Measurements from ENCODE around the gene SLC51A. TPM values are rescaled to one million over a fixed set of nuclear protein-coding genes. Genes with fewer than 3 reads are reported as not detected.
"Not testable (repeated sequence)": the region's sequence is repeated elsewhere in the genome, so short reads cannot be mapped to it uniquely, and the experiment has no call there.

SLC51A gene
- total RNA-seq, result not detected

DNA sequence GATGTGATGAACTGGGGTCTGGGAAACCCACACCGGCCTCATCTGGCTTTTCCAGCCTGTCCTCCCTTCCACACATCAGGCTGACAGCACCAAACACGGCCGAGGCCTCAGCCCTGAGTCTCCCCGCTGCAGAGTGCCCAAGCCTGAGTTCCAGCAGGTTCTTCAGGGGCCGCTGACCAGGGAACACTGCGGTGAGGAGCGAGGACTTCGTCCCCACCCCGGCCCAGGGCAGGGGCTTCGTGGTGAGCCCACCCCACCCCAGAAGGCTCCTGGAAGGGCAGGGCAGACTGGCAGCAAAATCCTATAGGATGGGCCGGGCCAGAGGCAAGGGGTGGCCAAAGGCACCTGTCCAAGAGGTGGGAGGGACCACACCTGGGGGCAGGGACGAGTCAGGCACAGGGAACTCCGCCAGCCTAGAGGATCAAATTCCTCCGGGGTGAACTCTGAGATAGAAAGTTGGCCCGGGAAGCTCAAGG lies at the start of gene SLC51A:
Gene SLC51A (plus strand): TSS at position 446 of the 476 bp plus-strand sequence. CDS start 179 bp downstream, outside the sequence.
- H3K27ac ChIP-seq, result no peak within 1 kb of the TSS
- H3K36me3 ChIP-seq, result no peaks in the 10 kb centered on the region
- H3K9me3 ChIP-seq, result no peaks in the 10 kb centered on the region
- H3K27me3 ChIP-seq, result no peaks in the 10 kb centered on the region
- intact Hi-C loops (cut with DNase I), result no loop called here
- H3K4me3 ChIP-seq, result no peak within 1 kb of the TSS
- H3K4me1 ChIP-seq, result no peaks in the 10 kb centered on the region
- TF ChIP-seq, protein P1, sequence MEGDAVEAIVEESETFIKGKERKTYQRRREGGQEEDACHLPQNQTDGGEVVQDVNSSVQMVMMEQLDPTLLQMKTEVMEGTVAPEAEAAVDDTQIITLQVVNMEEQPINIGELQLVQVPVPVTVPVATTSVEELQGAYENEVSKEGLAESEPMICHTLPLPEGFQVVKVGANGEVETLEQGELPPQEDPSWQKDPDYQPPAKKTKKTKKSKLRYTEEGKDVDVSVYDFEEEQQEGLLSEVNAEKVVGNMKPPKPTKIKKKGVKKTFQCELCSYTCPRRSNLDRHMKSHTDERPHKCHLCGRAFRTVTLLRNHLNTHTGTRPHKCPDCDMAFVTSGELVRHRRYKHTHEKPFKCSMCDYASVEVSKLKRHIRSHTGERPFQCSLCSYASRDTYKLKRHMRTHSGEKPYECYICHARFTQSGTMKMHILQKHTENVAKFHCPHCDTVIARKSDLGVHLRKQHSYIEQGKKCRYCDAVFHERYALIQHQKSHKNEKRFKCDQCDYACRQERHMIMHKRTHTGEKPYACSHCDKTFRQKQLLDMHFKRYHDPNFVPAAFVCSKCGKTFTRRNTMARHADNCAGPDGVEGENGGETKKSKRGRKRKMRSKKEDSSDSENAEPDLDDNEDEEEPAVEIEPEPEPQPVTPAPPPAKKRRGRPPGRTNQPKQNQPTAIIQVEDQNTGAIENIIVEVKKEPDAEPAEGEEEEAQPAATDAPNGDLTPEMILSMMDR (IDR thresholded peaks at IDR 0.05), result no peak
- no peak for DNase-seq (ENCODE audit: low spot score in 2 of 2)

DNA sequence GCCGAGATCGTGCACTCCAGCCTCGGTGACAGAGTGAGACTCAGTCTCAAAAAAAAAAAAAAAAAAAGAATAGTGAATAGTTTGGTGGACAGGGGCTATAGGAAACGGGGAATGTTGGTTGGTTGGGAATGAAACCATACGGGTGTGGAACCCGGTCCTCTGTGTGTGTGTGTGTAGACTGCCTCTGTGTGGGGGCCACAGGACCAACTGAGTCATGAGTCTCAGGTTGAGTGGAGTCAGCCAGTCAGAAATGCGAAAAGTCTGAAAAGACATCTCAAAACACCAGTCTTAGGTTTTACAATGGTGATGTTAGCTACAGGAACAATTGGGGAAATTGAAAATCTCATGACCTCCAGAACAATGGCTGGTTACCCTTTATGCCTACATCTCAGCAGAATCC lies 49.6 kb upstream of the SLC51A start:
- no peak for DNase-seq (ENCODE audit: low spot score in 2 of 2)
- intact Hi-C loops (cut with DNase I), result no loop called here
- TF ChIP-seq, protein P1 (IDR thresholded peaks at IDR 0.05), result no peak

DNA sequence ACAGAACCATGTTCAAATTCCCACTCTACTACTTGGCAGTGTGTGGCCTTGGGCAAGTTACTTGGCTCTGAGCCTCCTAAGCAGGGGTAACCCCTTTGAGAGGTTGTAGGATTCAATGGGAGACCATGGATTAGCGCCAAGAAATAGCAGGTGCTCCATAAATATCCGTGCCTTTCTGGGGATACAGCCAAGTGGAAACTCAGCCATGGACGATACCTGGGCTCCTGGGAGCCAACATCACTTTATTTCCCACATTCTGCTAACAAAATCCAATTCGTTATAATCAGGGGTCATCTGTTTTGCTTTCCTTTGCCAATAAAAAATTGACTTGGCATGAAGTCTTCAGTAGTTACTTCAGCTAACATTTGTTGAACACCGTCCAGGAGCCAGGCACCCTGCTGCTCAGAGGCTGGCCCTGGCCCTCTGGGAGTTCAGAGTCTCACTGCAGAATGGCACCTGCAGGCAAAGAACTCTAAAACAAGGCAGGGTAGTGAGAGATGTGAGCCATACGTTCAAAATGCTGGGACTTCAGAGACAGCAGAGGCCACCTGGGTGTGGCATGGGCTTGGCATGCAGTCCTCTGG lies 47.4 kb upstream of the SLC51A start:
- H3K9me3 ChIP-seq, result no peaks in the 10 kb centered on the region
- intact Hi-C loops (cut with DNase I), result no loop called here
- no peaks in the 10 kb centered on the region for H3K4me1 ChIP-seq
- H3K4me3 ChIP-seq, result no peak overlapping the region
- no peaks in the 10 kb centered on the region for H3K27me3 ChIP-seq
- H3K36me3 ChIP-seq, result no peaks in the 10 kb centered on the region
- TF ChIP-seq, protein P1 (IDR thresholded peaks at IDR 0.05), result no peak
- no peak overlapping the region for H3K27ac ChIP-seq
- DNase-seq (ENCODE audit: low spot score in 2 of 2), result no peak

More for the DNA sequence above, 49.6 kb upstream of the SLC51A start:
- Histone ChIP-seq H3K27me3 (no peaks in the 10 kb centered on the region), H3K9me3 (no peaks in the 10 kb centered on the region), H3K4me3 (no peak overlapping the region), H3K27ac (no peak overlapping the region), H3K4me1 (no peaks in the 10 kb centered on the region), H3K36me3 (no peaks in the 10 kb centered on the region)

DNA sequence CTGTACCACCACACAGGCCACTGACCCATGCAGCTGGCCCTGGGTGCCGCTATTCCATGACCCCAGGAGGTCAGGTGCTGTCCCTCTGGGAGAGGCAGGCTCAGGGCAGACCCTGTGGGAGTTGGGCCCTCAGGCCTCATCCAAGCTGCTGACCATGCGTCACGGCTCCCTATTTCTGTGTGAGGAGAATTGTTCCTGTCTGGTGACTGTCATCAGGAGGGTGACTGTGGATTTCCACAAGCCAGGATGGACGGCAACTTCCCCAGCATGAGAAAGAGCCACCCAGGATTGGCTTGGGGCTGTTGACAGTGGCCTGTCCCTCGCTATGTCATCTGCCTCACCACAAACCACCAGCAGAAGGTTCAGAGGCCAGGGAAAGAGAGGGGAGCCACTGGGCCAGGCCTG lies 46.5 kb upstream of the SLC51A start:
- no peaks in the 10 kb centered on the region for H3K27me3 ChIP-seq
- TF ChIP-seq, protein P1 (IDR thresholded peaks at IDR 0.05), result no peak
- H3K27ac ChIP-seq, result no peak overlapping the region
- no peak overlapping the region for H3K4me3 ChIP-seq
- H3K36me3 ChIP-seq, result no peaks in the 10 kb centered on the region
- intact Hi-C loops (cut with DNase I), result no loop called here
- H3K9me3 ChIP-seq, result no peaks in the 10 kb centered on the region
- H3K4me1 ChIP-seq, result no peaks in the 10 kb centered on the region
- no peak for DNase-seq (ENCODE audit: low spot score in 2 of 2)

DNA sequence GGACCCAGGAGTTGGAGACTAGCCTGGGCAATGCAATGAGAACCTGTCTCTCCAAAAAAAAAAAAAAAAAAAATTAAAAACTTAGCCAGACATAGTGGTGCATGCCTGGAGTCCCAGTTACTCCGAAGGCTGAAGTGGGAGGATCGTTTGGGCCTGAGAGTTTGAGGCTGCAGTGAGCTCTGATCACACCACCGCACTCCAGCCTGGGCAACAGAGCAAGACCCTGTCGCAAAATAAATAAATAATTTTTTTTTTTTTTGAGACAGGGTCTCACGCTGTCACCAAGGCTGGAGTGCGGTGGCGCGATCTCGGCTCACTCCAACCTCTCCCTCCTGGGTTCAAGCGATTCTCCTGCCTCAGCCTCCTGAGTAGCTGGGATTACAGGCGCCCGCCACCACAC lies 46.0 kb upstream of the SLC51A start:
- H3K36me3 ChIP-seq; H3K9me3 ChIP-seq; H3K27ac ChIP-seq; DNase-seq (ENCODE audit: low spot score in 2 of 2); H3K4me1 ChIP-seq; intact Hi-C loops (cut with DNase I); H3K4me3 ChIP-seq; H3K27me3 ChIP-seq: not testable (repeated sequence)

DNA sequence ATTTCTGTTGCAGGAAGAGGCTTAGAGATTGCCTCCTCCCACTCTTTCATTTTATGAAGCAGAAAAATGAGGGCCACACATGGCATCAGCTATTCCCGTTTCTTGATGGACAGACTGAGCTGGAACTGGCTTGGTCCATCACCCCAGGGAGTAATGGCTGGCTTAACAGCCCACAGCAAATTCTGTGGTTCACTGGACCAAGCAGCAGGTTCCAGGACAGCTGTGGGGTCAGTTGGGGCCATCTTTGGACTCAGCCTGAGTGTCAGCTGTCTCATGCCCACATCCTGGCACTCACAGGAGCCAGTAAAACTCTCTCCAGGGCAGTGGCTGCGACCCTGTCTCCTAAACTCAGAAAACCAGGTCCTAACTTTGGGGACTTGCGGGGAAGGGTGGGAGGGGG lies 41.7 kb upstream of the SLC51A start:
- no peak for DNase-seq (ENCODE audit: low spot score in 2 of 2)
- intact Hi-C loops (cut with DNase I), result no loop called here

More for the DNA sequence above, 41.7 kb upstream of the SLC51A start:
- H3K27ac ChIP-seq, result no peak overlapping the region
- H3K9me3 ChIP-seq, result no peaks in the 10 kb centered on the region
- no peak overlapping the region for H3K4me3 ChIP-seq
- no peaks in the 10 kb centered on the region for H3K36me3 ChIP-seq
- H3K27me3 ChIP-seq, result no peaks in the 10 kb centered on the region
- TF ChIP-seq, protein P1 (IDR thresholded peaks at IDR 0.05), result no peak
- H3K4me1 ChIP-seq, result no peaks in the 10 kb centered on the region

Measured in ascending aorta (tissue), 2 donors.